GM12878 (cell line): Measurements from ENCODE around the gene TFB1M. TPM values are rescaled to one million over a fixed set of nuclear protein-coding genes. Genes with fewer than 3 reads are reported as not detected.
A peak's percentile ranks its signal among the peaks of the same experiment; 100 is the strongest.

ENCODE experiments used
- ASH2L ChIP-seq: fragments of 300-600, 200-600 bp; sonication (generic); IDR thresholded peaks from 2 replicates; pipeline ENCODE4 v1.6.1; 2017; ENCODE audit warnings: low read depth, mild to moderate bottlenecking, borderline replicate concordance
- BACH1 ChIP-seq: fragments of 450-650 bp; IDR thresholded peaks from 2 replicates; pipeline ENCODE4 v1.6.1; 2017; ENCODE audit warnings: mild to moderate bottlenecking, borderline replicate concordance
- CREB1 ChIP-seq: IDR thresholded peaks from 2 replicates; pipeline ENCODE4 v1.6.1; 2012; ENCODE audit warnings: low read depth, mild to moderate bottlenecking, inconsistent platforms
- EGR1 ChIP-seq, 2 experiments: IDR thresholded peaks; 1 replicate in 1 of 2; 2 replicates in 1 of 2; pipeline ENCODE4 v1.6.1; 2011 to 2012; ENCODE audit warnings: low read depth in 2 of 2, low read length in 2 of 2, borderline replicate concordance in 1 of 2, mild to moderate bottlenecking in 1 of 2, moderate library complexity in 1 of 2
- FOXM1 ChIP-seq: IDR thresholded peaks from 2 replicates; pipeline ENCODE4 v1.6.1; 2012; ENCODE audit warnings: low read depth, mild to moderate bottlenecking, inconsistent platforms, low read length, moderate library complexity
- GATAD2B ChIP-seq: fragments of 450-650 bp; conservative IDR thresholded peaks from 2 replicates; pipeline ENCODE4 v1.6.1; 2017; ENCODE audit warnings: low read depth, mild to moderate bottlenecking, moderate library complexity
- IKZF2 ChIP-seq, 2 experiments: fragments of 450-650 bp; IDR thresholded peaks; 2 replicates each; pipeline ENCODE4 v1.6.1; 2017; ENCODE audit warnings: mild to moderate bottlenecking in 2 of 2, moderate library complexity in 2 of 2
- KAT2A ChIP-seq: conservative IDR thresholded peaks from 2 replicates; pipeline ENCODE4 v1.6.1; 2011; ENCODE audit warnings: low read depth, low read length; ENCODE audit not compliant: control insufficient read depth
- MTA2 ChIP-seq: fragments of 450-650 bp; IDR thresholded peaks from 2 replicates; pipeline ENCODE4 v1.6.1; 2016; ENCODE audit warnings: low read depth, mild to moderate bottlenecking, moderate library complexity
- NBN ChIP-seq: fragments of 450-650 bp; IDR thresholded peaks from 2 replicates; pipeline ENCODE4 v1.6.1; 2016
- PKNOX1 ChIP-seq: fragments of 450-650 bp; IDR thresholded peaks from 2 replicates; pipeline ENCODE4 v1.6.1; 2016; ENCODE audit warnings: mild to moderate bottlenecking
- PML ChIP-seq: IDR thresholded peaks from 2 replicates; pipeline ENCODE4 v1.6.1; 2012; ENCODE audit warnings: low read length, inconsistent platforms
- POLR2AphosphoS2 ChIP-seq: IDR thresholded peaks from 2 replicates; pipeline ENCODE4 v1.6.1; 2011; ENCODE audit warnings: low read depth, mild to moderate bottlenecking, low read length, improper control_type of control experiment, moderate library complexity
- POLR2AphosphoS5 ChIP-seq: IDR thresholded peaks from 2 replicates; pipeline ENCODE4 v1.6.1; 2011; ENCODE audit warnings: mild to moderate bottlenecking, low read length, inconsistent platforms
- POU2F2 ChIP-seq: IDR thresholded peaks from 3 replicates; pipeline ENCODE4 v1.6.1; 2011; ENCODE audit warnings: low read depth, mild to moderate bottlenecking, low read length, borderline replicate concordance
- SMAD1 ChIP-seq: fragments of 450-650 bp; IDR thresholded peaks from 2 replicates; pipeline ENCODE4 v1.6.1; 2018; ENCODE audit warnings: mild to moderate bottlenecking, low read depth; ENCODE audit not compliant: partially characterized antibody
- ZBED1 ChIP-seq: IDR thresholded peaks from 2 replicates; pipeline ENCODE4 v1.6.1; 2016; ENCODE audit warnings: borderline replicate concordance
- ZBTB40 ChIP-seq: fragments of 450-650 bp; IDR thresholded peaks from 2 replicates; pipeline ENCODE4 v1.6.1; 2016; ENCODE audit warnings: mild to moderate bottlenecking, moderate library complexity, borderline replicate concordance
- ZSCAN29 ChIP-seq: fragments of 450-650 bp; IDR thresholded peaks from 2 replicates; pipeline ENCODE4 v1.6.1; 2017; ENCODE audit warnings: mild to moderate bottlenecking, moderate library complexity
- polyA plus RNA-seq, 11 experiments: library from polyadenylated mRNA; depleted of rRNA in 4 of 11; unstranded in 6 of 11; stranded (reverse) in 5 of 11; fragments of >200 nt; fragmentation: Nextera tagmentation in 4 of 11; fragmentation: Illumina TruSeq in 1 of 11; extraction: Ambion mirVana in 4 of 11; extraction: Trizol in 1 of 11; gene quantifications; 1 replicate in 1 of 11; 2 replicates in 10 of 11; pipeline versions ENCODE4 v1.2.1 to v1.2.3, GENCODE V29; 2011 to 2016; ENCODE audit warnings: inconsistent platforms in 2 of 11, missing spikeins in 2 of 11, low read depth in 1 of 11
- total RNA-seq, 4 experiments: library from RNA; depleted of rRNA in 3 of 4; stranded (reverse); fragments of >200 nt in 3 of 4; fragmentation: Illumina TruSeq in 1 of 4; extraction: Trizol in 1 of 4; gene quantifications; 2 replicates each; pipeline versions ENCODE4 v1.2.1 to v1.2.3, GENCODE V29; 2013 to 2021
- TF ChIP-seq, protein P1 (sequence below): IDR thresholded peaks from 2 replicates; pipeline ENCODE4 v1.6.1; 2011; ENCODE audit warnings: borderline replicate concordance, low read depth, mild to moderate bottlenecking, moderate library complexity, low read length; ENCODE audit not compliant: insufficient read depth, poor library complexity, severe bottlenecking
- TF ChIP-seq, protein P2 (sequence below): fragments of 450-650 bp; IDR thresholded peaks from 2 replicates; pipeline ENCODE4 v1.6.1; 2018; ENCODE audit warnings: borderline replicate concordance, mild to moderate bottlenecking; ENCODE audit not compliant: partially characterized antibody

The TFB1M gene
- total and polyA plus RNA-seq, 10 of the 15 experiments (the other 5 are each of a cell fraction or from before 2014, with no cell fraction given) = 29.9 to 117 (median 41.3) TPM

- TF ChIP-seq POU2F2 = peak; percentile 60; the same call in 2 of the 3 replicates
- TF ChIP-seq POLR2AphosphoS5 = peak; percentile 90
- 0 out of 2 replicates have a peak, but pooled peaks have one; percentile 26 for TF ChIP-seq MTA2
- TF ChIP-seq, protein P1, sequence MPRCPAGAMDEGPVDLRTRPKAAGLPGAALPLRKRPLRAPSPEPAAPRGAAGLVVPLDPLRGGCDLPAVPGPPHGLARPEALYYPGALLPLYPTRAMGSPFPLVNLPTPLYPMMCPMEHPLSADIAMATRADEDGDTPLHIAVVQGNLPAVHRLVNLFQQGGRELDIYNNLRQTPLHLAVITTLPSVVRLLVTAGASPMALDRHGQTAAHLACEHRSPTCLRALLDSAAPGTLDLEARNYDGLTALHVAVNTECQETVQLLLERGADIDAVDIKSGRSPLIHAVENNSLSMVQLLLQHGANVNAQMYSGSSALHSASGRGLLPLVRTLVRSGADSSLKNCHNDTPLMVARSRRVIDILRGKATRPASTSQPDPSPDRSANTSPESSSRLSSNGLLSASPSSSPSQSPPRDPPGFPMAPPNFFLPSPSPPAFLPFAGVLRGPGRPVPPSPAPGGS = no peak
- peak; percentile 62; the same call in 1 of the 2 replicates for TF ChIP-seq ASH2L
- TF ChIP-seq, protein P2, sequence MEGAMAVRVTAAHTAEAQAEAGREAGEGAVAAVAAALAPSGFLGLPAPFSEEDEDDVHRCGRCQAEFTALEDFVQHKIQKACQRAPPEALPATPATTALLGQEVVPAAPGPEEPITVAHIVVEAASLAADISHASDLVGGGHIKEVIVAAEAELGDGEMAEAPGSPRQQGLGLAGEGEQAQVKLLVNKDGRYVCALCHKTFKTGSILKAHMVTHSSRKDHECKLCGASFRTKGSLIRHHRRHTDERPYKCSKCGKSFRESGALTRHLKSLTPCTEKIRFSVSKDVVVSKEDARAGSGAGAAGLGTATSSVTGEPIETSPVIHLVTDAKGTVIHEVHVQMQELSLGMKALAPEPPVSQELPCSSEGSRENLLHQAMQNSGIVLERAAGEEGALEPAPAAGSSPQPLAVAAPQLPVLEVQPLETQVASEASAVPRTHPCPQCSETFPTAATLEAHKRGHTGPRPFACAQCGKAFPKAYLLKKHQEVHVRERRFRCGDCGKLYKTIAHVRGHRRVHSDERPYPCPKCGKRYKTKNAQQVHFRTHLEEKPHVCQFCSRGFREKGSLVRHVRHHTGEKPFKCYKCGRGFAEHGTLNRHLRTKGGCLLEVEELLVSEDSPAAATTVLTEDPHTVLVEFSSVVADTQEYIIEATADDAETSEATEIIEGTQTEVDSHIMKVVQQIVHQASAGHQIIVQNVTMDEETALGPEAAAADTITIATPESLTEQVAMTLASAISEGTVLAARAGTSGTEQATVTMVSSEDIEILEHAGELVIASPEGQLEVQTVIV = peak; percentile 13
- TF ChIP-seq ZSCAN29 = 0 out of 2 replicates have a peak, but pooled peaks have one; percentile 40
- TF ChIP-seq GATAD2B = peak; percentile 76
- TF ChIP-seq ZBTB40 = peak; percentile 87; the same call in 1 of the 2 replicates
- TF ChIP-seq CREB1 = peak; percentile 83; the same call in 1 of the 2 replicates
- 0 out of 3 replicates have a peak, but pooled peaks of 1 of the 2 experiments have one; percentile 25 for TF ChIP-seq EGR1 (IDR thresholded peaks at IDR 0.05; ENCODE audit: borderline replicate concordance in 1 of 2, low read depth in 2 of 2, low read length in 2 of 2)
- TF ChIP-seq POLR2AphosphoS2 = peak; percentile 44; the same call in 1 of the 2 replicates
- TF ChIP-seq PKNOX1 = peak; percentile 38; the same call in 1 of the 2 replicates
- TF ChIP-seq BACH1 = 0 out of 2 replicates have a peak, but pooled peaks have one; percentile 27
- no peak for TF ChIP-seq ZBED1
- no peak for TF ChIP-seq IKZF2 (IDR thresholded peaks at IDR 0.05)
- peak; percentile 88 for TF ChIP-seq PML
- TF ChIP-seq NBN = no peak; the same call in none of the 2 replicates
- peak; percentile 47 for TF ChIP-seq SMAD1
- no peak for TF ChIP-seq FOXM1
- no peak for TF ChIP-seq KAT2A
These were observed at the start of gene TFB1M (continued) for GRCh38 chr6:155314092-155314772.
